Nephron (organoid): ENCODE measurements around the gene OBSL1.
A peak's percentile ranks its signal among the peaks of the same experiment; 100 is the strongest.

Experiments
- H3K27ac Mint-ChIP-seq, 3 experiments: 2 replicates each; pipeline ENCODE4 v1.8.0; 2020; ENCODE audit warnings: mixed read lengths in 3 of 3, mild to moderate bottlenecking in 2 of 3, moderate library complexity in 1 of 3
- H3K27me3 Mint-ChIP-seq: 2 replicates; pipeline ENCODE4 v1.8.0; 2021; ENCODE audit warnings: low read depth, mild to moderate bottlenecking, moderate library complexity, mixed read lengths
- H3K36me3 Mint-ChIP-seq: 2 replicates; pipeline ENCODE4 v1.8.0; 2020; ENCODE audit warnings: low read depth, mixed read lengths
- H3K4me1 Mint-ChIP-seq: 2 replicates; pipeline ENCODE4 v1.8.0; 2020; ENCODE audit warnings: mixed read lengths
- H3K4me3 Mint-ChIP-seq, 3 experiments: 2 replicates each; pipeline ENCODE4 v1.8.0; 2020; ENCODE audit warnings: mild to moderate bottlenecking in 3 of 3, mixed read lengths in 3 of 3, moderate library complexity in 2 of 3
- H3K9me3 Mint-ChIP-seq: 2 replicates; pipeline ENCODE4 v1.8.0; 2020; ENCODE audit warnings: mixed read lengths
- TF ChIP-seq, protein P1 (sequence below), 3 experiments: fragments of 200-600 bp; sonication (generic); IDR thresholded peaks; one replicate each; pipeline ENCODE4 v1.5.0; 2021; ENCODE audit warnings: antibody characterized with exemption in 3 of 3; ENCODE audit not compliant: unreplicated experiment in 3 of 3

Gene OBSL1

DNA sequence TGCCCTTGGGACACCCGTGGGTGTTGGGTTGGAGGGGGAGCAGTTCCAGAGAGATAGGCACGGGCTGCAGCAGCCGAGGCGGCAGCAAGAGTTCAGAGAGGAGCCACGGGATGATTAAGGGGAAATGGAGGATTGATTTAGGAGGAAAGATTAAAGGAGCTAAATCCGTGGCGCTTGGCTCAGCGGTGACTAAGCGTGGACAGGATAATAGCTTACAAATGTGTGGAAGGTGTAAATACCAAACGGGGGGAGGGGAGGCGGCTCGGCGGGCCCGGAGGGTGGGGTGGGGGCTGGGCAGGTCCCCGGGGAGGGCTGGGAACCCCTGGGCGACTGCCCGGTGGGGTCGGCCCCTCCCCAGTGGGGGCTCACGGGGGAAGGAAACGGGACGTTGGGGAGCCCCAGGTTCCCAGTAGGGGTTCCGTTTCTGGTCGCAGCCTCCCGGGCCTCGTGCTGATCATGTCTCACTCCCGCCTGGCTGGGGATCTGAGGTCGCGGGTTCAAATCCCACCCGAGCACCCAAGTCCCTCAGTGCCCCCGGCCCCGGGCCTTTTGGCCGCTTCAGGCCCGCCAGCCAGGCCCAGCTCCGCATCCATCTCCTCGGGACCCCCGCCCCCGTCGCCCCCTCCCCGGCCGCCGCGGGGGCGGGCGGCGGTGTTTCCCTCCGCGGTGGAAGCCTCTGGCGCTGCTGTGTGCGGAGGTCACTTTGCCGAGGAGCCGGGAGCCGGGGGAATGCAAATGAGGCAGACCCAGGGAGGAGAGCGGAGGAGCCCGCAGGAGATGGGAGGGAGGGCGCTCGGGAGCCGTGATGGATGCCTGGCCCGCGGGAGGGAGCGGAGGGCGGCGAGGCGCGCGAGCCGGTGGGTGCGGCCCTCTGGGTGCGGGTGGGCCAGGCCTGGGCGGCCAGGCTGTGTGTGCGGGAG is 49.0 kb downstream of the OBSL1 start:
- H3K4me1 Mint-ChIP-seq, result peaks cover 71% of the 10 kb centered on the region
- H3K27ac Mint-ChIP-seq, result peak overlapping the region; percentile 25 to 58 (median 26)
- H3K27me3 Mint-ChIP-seq, result peaks cover 33% of the 10 kb centered on the region
- H3K4me3 Mint-ChIP-seq, result peak overlapping the region; percentile 63 to 73 (median 66)
- H3K9me3 Mint-ChIP-seq, result no peaks in the 10 kb centered on the region
- H3K36me3 Mint-ChIP-seq, result no peaks in the 10 kb centered on the region
- TF ChIP-seq, protein P1, sequence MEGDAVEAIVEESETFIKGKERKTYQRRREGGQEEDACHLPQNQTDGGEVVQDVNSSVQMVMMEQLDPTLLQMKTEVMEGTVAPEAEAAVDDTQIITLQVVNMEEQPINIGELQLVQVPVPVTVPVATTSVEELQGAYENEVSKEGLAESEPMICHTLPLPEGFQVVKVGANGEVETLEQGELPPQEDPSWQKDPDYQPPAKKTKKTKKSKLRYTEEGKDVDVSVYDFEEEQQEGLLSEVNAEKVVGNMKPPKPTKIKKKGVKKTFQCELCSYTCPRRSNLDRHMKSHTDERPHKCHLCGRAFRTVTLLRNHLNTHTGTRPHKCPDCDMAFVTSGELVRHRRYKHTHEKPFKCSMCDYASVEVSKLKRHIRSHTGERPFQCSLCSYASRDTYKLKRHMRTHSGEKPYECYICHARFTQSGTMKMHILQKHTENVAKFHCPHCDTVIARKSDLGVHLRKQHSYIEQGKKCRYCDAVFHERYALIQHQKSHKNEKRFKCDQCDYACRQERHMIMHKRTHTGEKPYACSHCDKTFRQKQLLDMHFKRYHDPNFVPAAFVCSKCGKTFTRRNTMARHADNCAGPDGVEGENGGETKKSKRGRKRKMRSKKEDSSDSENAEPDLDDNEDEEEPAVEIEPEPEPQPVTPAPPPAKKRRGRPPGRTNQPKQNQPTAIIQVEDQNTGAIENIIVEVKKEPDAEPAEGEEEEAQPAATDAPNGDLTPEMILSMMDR (IDR thresholded peaks at IDR 0.05; ENCODE audit: unreplicated experiment in 3 of 3), result no peak

DNA sequence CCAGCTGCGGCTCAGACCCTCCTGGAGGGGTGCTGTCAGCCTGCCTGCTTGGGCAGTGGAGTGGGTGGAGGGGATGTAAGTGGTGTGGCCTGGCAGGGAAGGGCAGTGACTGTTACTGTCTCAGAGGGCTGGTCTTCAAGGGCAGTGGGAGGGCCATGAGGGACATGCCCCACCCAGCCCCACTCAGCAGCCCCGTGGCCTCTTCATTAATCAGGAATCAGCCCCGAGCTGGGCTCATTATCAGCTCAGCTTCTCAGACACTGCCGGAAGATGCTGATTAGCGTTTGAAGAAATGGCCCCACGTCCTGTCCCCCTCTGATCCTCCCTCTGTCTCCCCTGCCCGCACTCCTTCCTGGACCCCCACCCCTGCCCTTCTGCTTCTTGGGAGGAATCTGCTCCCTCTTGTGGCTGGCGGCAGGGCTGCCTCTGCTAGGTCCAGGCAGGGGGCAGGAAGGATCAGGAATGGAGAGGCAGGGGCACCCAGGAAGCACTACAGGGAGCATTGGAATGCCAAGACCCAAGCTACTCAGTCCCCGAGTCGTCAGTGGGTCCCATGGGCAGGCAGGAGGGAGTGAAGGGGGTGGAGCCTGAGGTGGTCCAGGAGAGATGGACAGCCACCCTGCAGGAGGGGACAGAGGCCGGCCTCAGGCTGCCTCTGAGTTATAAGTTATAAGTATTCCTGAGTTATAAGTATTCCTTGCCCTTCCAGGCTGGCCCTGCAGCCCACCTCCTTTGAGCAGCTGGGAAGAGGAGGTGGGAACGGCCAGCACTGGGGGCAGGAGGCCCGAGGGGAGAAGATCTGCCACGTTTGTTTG is 50.1 kb downstream of the OBSL1 start:
- Mint-ChIP-seq H3K27ac (peak overlapping the region; percentile 25 to 50 (median 39)), H3K4me1 (peaks cover 75% of the 10 kb centered on the region), H3K9me3 (no peaks in the 10 kb centered on the region), H3K27me3 (peaks cover 35% of the 10 kb centered on the region), H3K36me3 (no peaks in the 10 kb centered on the region), H3K4me3 (peak overlapping the region; percentile 63 to 73 (median 66))
- TF ChIP-seq, protein P1 (IDR thresholded peaks at IDR 0.05; ENCODE audit: unreplicated experiment in 3 of 3), result peak; percentile 60 to 80 (median 65)

DNA sequence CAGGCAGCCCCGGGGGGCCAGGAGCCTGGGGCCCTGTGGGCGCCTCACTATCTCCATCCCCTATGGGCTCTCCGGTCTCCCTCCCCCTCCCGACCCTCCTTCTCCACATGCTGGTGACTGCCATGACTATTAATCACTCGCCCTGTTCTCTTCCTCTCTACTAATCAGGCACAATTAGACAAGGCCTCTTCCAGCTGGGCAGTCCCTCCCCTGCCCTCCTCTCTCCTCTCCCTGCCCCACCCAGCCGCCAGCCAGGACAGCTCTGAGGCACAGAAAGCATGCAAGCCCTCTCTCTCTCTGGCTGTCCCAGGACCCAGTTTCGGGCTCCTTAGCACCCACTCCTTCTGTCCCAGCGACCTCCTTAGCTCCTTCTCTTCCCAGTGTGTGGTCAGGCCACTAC is 51.3 kb downstream of the OBSL1 start:
- Mint-ChIP-seq H3K4me1 (peaks cover 71% of the 10 kb centered on the region), H3K9me3 (no peaks in the 10 kb centered on the region), H3K36me3 (no peaks in the 10 kb centered on the region), H3K4me3 (peak overlapping the region in 1 of 3 experiments; percentile 0), H3K27ac (no peak overlapping the region), H3K27me3 (peaks cover 39% of the 10 kb centered on the region)
- TF ChIP-seq, protein P1 (IDR thresholded peaks at IDR 0.05; ENCODE audit: unreplicated experiment in 3 of 3), result no peak

DNA sequence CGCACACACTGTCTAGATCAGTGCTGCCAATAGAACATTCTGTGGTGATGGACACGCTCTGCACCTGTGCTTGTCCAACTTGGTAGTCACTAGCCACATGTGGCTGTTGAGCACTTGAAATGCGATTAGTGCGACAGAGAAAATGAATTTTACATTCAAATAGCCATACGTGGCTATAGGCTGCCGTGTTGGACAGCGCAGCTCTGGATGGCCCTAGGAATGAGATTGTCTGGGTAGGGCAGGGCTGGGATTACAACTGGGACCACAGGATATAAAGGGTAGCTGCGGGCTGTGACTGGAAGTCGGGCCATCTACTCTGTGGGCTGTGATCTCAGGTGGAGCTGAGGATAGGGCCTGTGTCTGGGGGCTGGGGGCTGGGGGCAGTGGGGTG is 51.8 kb downstream of the OBSL1 start:
- no peaks in the 10 kb centered on the region for H3K9me3 Mint-ChIP-seq
- H3K27me3 Mint-ChIP-seq, result peaks cover 43% of the 10 kb centered on the region
- no peaks in the 10 kb centered on the region for H3K36me3 Mint-ChIP-seq
- H3K27ac Mint-ChIP-seq, result peak overlapping the region in 1 of 3 experiments; percentile 6
- H3K4me3 Mint-ChIP-seq, result peak overlapping the region in 1 of 3 experiments; percentile 0
- peaks cover 68% of the 10 kb centered on the region for H3K4me1 Mint-ChIP-seq
- TF ChIP-seq, protein P1 (IDR thresholded peaks at IDR 0.05; ENCODE audit: unreplicated experiment in 3 of 3), result no peak

DNA sequence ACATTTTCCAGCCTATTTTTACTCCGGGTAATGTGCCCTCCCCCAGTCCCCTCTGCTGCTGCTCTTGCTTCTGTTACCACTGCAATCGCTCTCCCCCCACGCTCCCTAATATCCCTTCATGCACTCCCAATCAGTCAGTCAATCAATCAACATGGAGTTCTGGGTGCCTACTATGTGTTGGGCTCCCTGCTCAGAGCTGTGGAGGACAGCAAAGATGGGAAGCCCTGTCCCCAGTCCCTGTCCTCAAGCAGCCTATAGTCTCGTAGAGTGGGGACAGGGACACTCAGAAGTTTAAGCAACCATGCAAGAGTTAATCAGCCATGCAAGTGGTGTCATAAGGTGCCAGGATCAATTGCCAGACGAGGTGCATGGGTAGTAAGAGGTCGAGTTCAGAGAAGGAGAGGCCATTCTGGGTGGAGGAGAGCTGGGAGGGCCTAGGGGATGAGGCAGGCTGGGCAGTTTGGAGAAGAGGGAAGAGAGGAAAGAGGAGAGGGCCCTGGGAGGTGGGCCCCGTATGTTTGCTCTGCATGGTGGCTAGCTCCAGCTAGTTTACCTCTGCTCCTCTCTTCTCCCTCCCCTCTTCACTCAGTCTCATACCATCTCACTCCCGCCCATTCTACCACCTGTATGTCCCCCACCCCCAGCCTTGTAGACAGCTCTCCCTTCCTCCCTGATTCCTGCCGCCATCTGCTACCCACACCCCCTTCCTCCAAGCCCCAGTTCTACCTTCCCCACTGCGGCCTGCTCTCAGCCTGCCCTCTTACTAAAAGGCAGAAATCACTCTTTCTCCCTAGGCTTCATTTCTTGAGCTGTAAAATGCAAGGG is 53.2 kb downstream of the OBSL1 start:
- peaks cover 53% of the 10 kb centered on the region for H3K27me3 Mint-ChIP-seq
- TF ChIP-seq, protein P1 (IDR thresholded peaks at IDR 0.05; ENCODE audit: unreplicated experiment in 3 of 3), result no peak
- no peaks in the 10 kb centered on the region for H3K36me3 Mint-ChIP-seq
- peak overlapping the region in 2 of 3 experiments; percentile 6 to 18 for H3K4me3 Mint-ChIP-seq
- H3K27ac Mint-ChIP-seq, result peak overlapping the region; percentile 21 to 37 (median 36)
- H3K9me3 Mint-ChIP-seq, result no peaks in the 10 kb centered on the region
- peaks cover 76% of the 10 kb centered on the region for H3K4me1 Mint-ChIP-seq
